H1 (cell line): Measurements from ENCODE around the gene TPSG1. TPM values are rescaled to one million over a fixed set of nuclear protein-coding genes. Genes with fewer than 3 reads are reported as not detected.

Experiments
- CTCF ChIA-PET: fragments of 300-600 bp; sonication (Branson Sonifier 250); formaldehyde crosslinking; loops from one replicate; lab custom pipeline; 2021; ENCODE audit not compliant: partially characterized antibody; lab: Charles Lee
- POLR2A ChIA-PET: fragments of 300-600 bp; sonication (Branson Sonifier 250); formaldehyde crosslinking; loops from one replicate; lab custom pipeline; 2021; ENCODE audit warnings: inconsistent platforms; ENCODE audit not compliant: partially characterized antibody; lab: Charles Lee
- DNase-seq, 2 experiments: peaks; one replicate each; pipeline versions ENCODE4 v3.0.0 to v3.0.0-alpha.2; 2010 to 2022; ENCODE audit warnings: low spot score in 2 of 2, low read depth in 1 of 2, mixed read lengths in 1 of 2
- FAIRE-seq: peaks from 2 replicates; lab custom pipeline; 2011; peaks lifted over from hg19 to GRCh38; lab: Jason Lieb, UNC
- H2AFZ ChIP-seq: 2 replicates; pipeline ENCODE4 v1.8.1; 2012; ENCODE audit warnings: low read length, inconsistent platforms
- H2AK5ac ChIP-seq: 2 replicates; pipeline ENCODE4 v1.6.1; 2013; ENCODE audit warnings: low read depth, low read length
- H2BK120ac ChIP-seq: replicated peaks from 2 replicates; pipeline ENCODE3; 2013; ENCODE audit warnings: low read depth, low read length, inconsistent platforms
- H2BK12ac ChIP-seq: 2 replicates; pipeline ENCODE4 v1.6.1; 2013; ENCODE audit warnings: low read depth, low read length
- H2BK15ac ChIP-seq: 2 replicates; pipeline ENCODE4 v1.6.1; 2013; ENCODE audit warnings: low read length
- H2BK20ac ChIP-seq: 2 replicates; pipeline ENCODE4 v1.6.1; 2013; ENCODE audit warnings: low read length
- H2BK5ac ChIP-seq: 2 replicates; pipeline ENCODE4 v1.6.1; 2013; ENCODE audit warnings: low read depth, low read length
- H3K14ac ChIP-seq: 2 replicates; pipeline ENCODE4 v1.6.1; 2013; ENCODE audit warnings: inconsistent platforms; ENCODE audit not compliant: insufficient read length
- H3K18ac ChIP-seq: 2 replicates; pipeline ENCODE4 v1.6.1; 2013; ENCODE audit warnings: low read length; ENCODE audit errors: extremely low read depth
- H3K23ac ChIP-seq: 2 replicates; pipeline ENCODE4 v1.6.1; 2013; ENCODE audit warnings: inconsistent platforms; ENCODE audit not compliant: insufficient read length
- H3K23me2 ChIP-seq: 2 replicates; pipeline ENCODE4 v1.6.1; 2013; ENCODE audit warnings: low read depth, low read length
- H3K27ac ChIP-seq: 2 replicates; pipeline ENCODE4 v1.6.1; 2011; ENCODE audit warnings: low read depth, low read length, inconsistent platforms
- H3K27me3 ChIP-seq, 4 experiments: replicated peaks in 1 of 4; 1 replicate in 1 of 4; 2 replicates in 3 of 4; pipeline versions ENCODE4 v1.6.1 to v1.8.1; 2011 to 2013; ENCODE audit warnings: low read length in 3 of 4, mild to moderate bottlenecking in 3 of 4, inconsistent platforms in 2 of 4, mixed read lengths in 2 of 4, moderate library complexity in 1 of 4; ENCODE audit not compliant: control insufficient read depth in 3 of 4, insufficient read depth in 3 of 4; ENCODE audit errors: extremely low read depth in 1 of 4
- H3K36me3 ChIP-seq, 4 experiments: 2 replicates each; pipeline versions ENCODE4 v1.6.1 to v1.8.1; 2011 to 2013; ENCODE audit warnings: mild to moderate bottlenecking in 4 of 4, low read length in 3 of 4, moderate library complexity in 2 of 4, control low read depth in 1 of 4, inconsistent platforms in 1 of 4; ENCODE audit not compliant: insufficient read depth in 4 of 4, control insufficient read depth in 2 of 4
- H3K4ac ChIP-seq: replicated peaks from 2 replicates; pipeline ENCODE3; 2013; ENCODE audit warnings: low read length, low read depth, mixed read lengths, inconsistent platforms; ENCODE audit not compliant: insufficient read length
- H3K4me1 ChIP-seq, 4 experiments: replicated peaks in 1 of 4; 1 replicate in 1 of 4; 2 replicates in 3 of 4; pipeline versions ENCODE4 v1.6.1 to v1.8.1; 2011 to 2013; ENCODE audit warnings: low read length in 3 of 4, inconsistent platforms in 2 of 4, mixed read lengths in 1 of 4; ENCODE audit not compliant: insufficient read depth in 4 of 4, control insufficient read depth in 3 of 4
- H3K4me2 ChIP-seq, 2 experiments: 2 replicates each; pipeline versions ENCODE4 v1.6.1 to v1.8.1; 2011 to 2013; ENCODE audit warnings: low read depth in 2 of 2, low read length in 2 of 2, control low read depth in 1 of 2, inconsistent platforms in 1 of 2, mild to moderate bottlenecking in 1 of 2; ENCODE audit not compliant: insufficient read depth in 1 of 2
- H3K4me3 ChIP-seq, 4 experiments: fragments of 200-600, 300-600 bp in 1 of 4; sonication (generic), shearing (Covaris generic), sonication (Bioruptor Twin) in 1 of 4; 2 replicates each; pipeline versions ENCODE4 v1.5.1 to v1.8.1; 2011 to 2016; ENCODE audit warnings: low read length in 4 of 4, low read depth in 3 of 4, control low read depth in 2 of 4, inconsistent platforms in 2 of 4, mild to moderate bottlenecking in 2 of 4, mixed read lengths in 1 of 4, moderate library complexity in 1 of 4; ENCODE audit not compliant: insufficient read depth in 2 of 4; ENCODE audit errors: extremely low read depth in 1 of 4
- H3K56ac ChIP-seq: replicated peaks from 2 replicates; pipeline ENCODE3; 2013; ENCODE audit warnings: low read depth, mild to moderate bottlenecking, mixed read lengths, low read length, inconsistent platforms; ENCODE audit not compliant: insufficient read length
- H3K79me1 ChIP-seq: 2 replicates; pipeline ENCODE4 v1.6.1; 2013; ENCODE audit warnings: low read depth, low read length, control low read depth
- H3K79me2 ChIP-seq, 2 experiments: 2 replicates each; pipeline versions ENCODE4 v1.6.1 to v1.8.1; 2012 to 2013; ENCODE audit warnings: low read length in 2 of 2, mild to moderate bottlenecking in 2 of 2, inconsistent platforms in 1 of 2; ENCODE audit not compliant: insufficient read depth in 2 of 2, control insufficient read depth in 1 of 2
- H3K9ac ChIP-seq, 4 experiments: replicated peaks in 1 of 4; 1 replicate in 1 of 4; 2 replicates in 3 of 4; pipeline versions ENCODE4 v1.6.1 to v1.8.1; 2011 to 2013; ENCODE audit warnings: low read depth in 3 of 4, low read length in 3 of 4, control low read depth in 2 of 4, mild to moderate bottlenecking in 2 of 4, moderate library complexity in 2 of 4, inconsistent platforms in 1 of 4; ENCODE audit errors: extremely low read depth in 1 of 4
- H3K9me3 ChIP-seq, 2 experiments: 2 replicates each; pipeline versions ENCODE4 v1.6.1 to v1.8.1; 2012 to 2013; ENCODE audit warnings: mild to moderate bottlenecking in 2 of 2, moderate library complexity in 2 of 2, control low read depth in 1 of 2, inconsistent platforms in 1 of 2, low read depth in 1 of 2, low read length in 1 of 2, mixed read lengths in 1 of 2; ENCODE audit not compliant: insufficient read depth in 2 of 2
- H4K20me1 ChIP-seq, 2 experiments: replicated peaks in 1 of 2; 2 replicates each; pipeline versions ENCODE3 to v1.8.1; 2011 to 2013; ENCODE audit warnings: inconsistent platforms in 2 of 2, low read length in 2 of 2, mild to moderate bottlenecking in 1 of 2; ENCODE audit not compliant: insufficient read depth in 2 of 2, control insufficient read depth in 1 of 2
- H4K5ac ChIP-seq: 2 replicates; pipeline ENCODE4 v1.6.1; 2013; ENCODE audit warnings: low read length, low read depth, mixed read lengths, inconsistent platforms; ENCODE audit not compliant: insufficient read length
- H4K8ac ChIP-seq: 2 replicates; pipeline ENCODE4 v1.8.0; 2013; ENCODE audit warnings: mild to moderate bottlenecking, moderate library complexity, low read length, inconsistent platforms; ENCODE audit not compliant: insufficient read depth; ENCODE audit errors: extremely low read depth
- H4K91ac ChIP-seq: replicated peaks from 2 replicates; pipeline ENCODE3; 2013; ENCODE audit warnings: low read length, mixed read lengths, inconsistent platforms; ENCODE audit not compliant: insufficient read length
- CEBPB ChIP-seq: IDR thresholded peaks from 2 replicates; pipeline ENCODE4 v1.6.1; 2012; ENCODE audit warnings: low read depth, low read length
- JUND ChIP-seq: IDR thresholded peaks from 2 replicates; pipeline ENCODE4 v1.6.1; 2011; ENCODE audit warnings: mild to moderate bottlenecking, improper control_type of control experiment, low read length
- RBBP5 ChIP-seq: IDR thresholded peaks from 2 replicates; pipeline ENCODE4 v1.7.1; 2012; ENCODE audit warnings: low read depth, mild to moderate bottlenecking, inconsistent platforms, low read length, moderate library complexity, borderline replicate concordance
- SAP30 ChIP-seq: fragments of 300-600 bp; sonication (generic); IDR thresholded peaks from 2 replicates; pipeline ENCODE4 v1.7.1; 2012; ENCODE audit warnings: low read length, moderate library complexity, mild to moderate bottlenecking, inconsistent platforms; ENCODE audit not compliant: insufficient read depth, insufficient replicate concordance
- SRF ChIP-seq: IDR thresholded peaks from 2 replicates; pipeline ENCODE4 v1.6.1; 2011; ENCODE audit warnings: mild to moderate bottlenecking, low read depth, low read length, moderate library complexity
- TAF1 ChIP-seq: IDR thresholded peaks from 2 replicates; pipeline ENCODE4 v1.6.1; 2011; ENCODE audit warnings: mild to moderate bottlenecking, low read depth, low read length
- TCF12 ChIP-seq: IDR thresholded peaks from 2 replicates; pipeline ENCODE4 v1.6.1; 2011; ENCODE audit warnings: low read depth, mild to moderate bottlenecking, low read length
- ZNF274 ChIP-seq: IDR thresholded peaks from 2 replicates; pipeline ENCODE4 v1.7.0; 2012; ENCODE audit warnings: low read length, borderline replicate concordance; ENCODE audit errors: extremely low read depth
- WGBS, 2 experiments: shearing (Covaris generic) in 1 of 2; methylation state at CpG; one replicate each; pipeline versions ENCODE4 v1.1.6 to v1.1.7; 2013 to 2015; ENCODE audit warnings: low lambda C conversion rate in 2 of 2, mixed read lengths in 2 of 2, inconsistent platforms in 1 of 2, low coverage in 1 of 2, missing lambda C conversion rate in 1 of 2; ENCODE audit not compliant: insufficient replicate concordance in 2 of 2, insufficient coverage in 1 of 2, insufficient read length in 1 of 2; ENCODE audit errors: extremely low coverage in 1 of 2, missing lambda C conversion rate in 1 of 2; 5-methylcytosine and 5-hydroxymethylcytosine counted together
- polyA plus RNA-seq, 7 experiments: library from polyadenylated mRNA; depleted of rRNA in 3 of 7; stranded (reverse) in 5 of 7; unstranded in 2 of 7; fragments of >200 nt in 5 of 7; fragments of 200-250 nt in 2 of 7; gene quantifications; 1 replicate in 5 of 7; 2 replicates in 1 of 7; 4 replicates in 1 of 7; pipeline versions ENCODE4 v1.2.1 to v1.2.3, GENCODE V29; 2011 to 2013; ENCODE audit warnings: missing spikeins in 2 of 7, mixed read lengths in 2 of 7
- total RNA-seq: library from RNA; stranded (reverse); fragmentation: NEBNext Ultra II Directional; extraction: Animal tissue kit (Norgen Biotek cat#: 25700); gene quantifications from 2 replicates; pipeline ENCODE4 v1.2.1, GENCODE V29; 2021
- TF ChIP-seq, protein P1 (sequence below): IDR thresholded peaks from 2 replicates; pipeline ENCODE4 v1.6.1; 2012; ENCODE audit warnings: low read length, inconsistent platforms

The TPSG1 gene
- total and polyA plus RNA-seq, 2 of the 8 experiments (the other 6 are each of a cell fraction or from before 2014, with no cell fraction given), result not detected

DNA sequence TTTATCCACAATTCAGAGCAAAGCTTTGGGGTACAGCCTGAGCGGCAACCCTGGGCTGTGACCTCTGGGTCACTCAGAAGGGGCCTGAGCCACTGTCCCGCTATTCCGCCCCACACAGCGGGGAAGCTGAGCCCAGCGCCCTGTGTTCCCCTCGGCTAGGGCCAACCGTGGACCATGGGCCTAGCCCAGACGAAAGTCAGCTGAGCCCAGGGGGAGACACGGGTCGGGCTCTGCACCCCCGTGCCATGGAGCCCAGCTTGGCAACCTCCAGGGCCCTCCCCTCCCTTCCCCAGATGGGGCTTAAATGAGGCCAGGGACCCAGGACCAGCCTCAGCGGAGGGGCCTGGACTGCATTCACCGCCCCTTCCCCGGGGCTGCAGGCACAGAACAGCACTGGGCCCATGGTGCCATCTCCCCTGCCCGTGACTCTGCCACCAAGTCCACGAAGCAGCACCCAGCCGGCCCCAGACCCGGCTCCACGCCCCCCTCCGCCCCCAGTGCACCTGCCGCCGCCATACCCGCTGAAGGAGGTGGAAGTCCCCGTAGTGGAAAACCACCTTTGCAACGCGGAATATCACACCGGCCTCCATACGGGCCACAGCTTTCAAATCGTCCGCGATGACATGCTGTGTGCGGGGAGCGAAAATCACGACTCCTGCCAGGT, 32.6 kb upstream of the TPSG1 start:
- H3K14ac ChIP-seq, result no peak overlapping the region
- H3K36me3 ChIP-seq, result no peaks in the 10 kb centered on the region
- H4K8ac ChIP-seq, result no peak overlapping the region; the same call in 1 of the 2 replicates
- H2BK15ac ChIP-seq, result no peak overlapping the region; the same call in 1 of the 2 replicates
- peaks cover 0 to 11% (median 8%) of the 10 kb centered on the region in 4 experiments; a peak in 6 of 7 replicates for H3K4me1 ChIP-seq
- TF ChIP-seq ZNF274 (no peak), TAF1 (no peak), RBBP5 (no peak), CEBPB (no peak), SRF (no peak), SAP30 (no peak), JUND (no peak), TCF12 (no peak)
- TF ChIP-seq, protein P1, sequence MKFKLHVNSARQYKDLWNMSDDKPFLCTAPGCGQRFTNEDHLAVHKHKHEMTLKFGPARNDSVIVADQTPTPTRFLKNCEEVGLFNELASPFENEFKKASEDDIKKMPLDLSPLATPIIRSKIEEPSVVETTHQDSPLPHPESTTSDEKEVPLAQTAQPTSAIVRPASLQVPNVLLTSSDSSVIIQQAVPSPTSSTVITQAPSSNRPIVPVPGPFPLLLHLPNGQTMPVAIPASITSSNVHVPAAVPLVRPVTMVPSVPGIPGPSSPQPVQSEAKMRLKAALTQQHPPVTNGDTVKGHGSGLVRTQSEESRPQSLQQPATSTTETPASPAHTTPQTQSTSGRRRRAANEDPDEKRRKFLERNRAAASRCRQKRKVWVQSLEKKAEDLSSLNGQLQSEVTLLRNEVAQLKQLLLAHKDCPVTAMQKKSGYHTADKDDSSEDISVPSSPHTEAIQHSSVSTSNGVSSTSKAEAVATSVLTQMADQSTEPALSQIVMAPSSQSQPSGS, result no peak
- H2BK12ac ChIP-seq, result no peak overlapping the region; the same call in 1 of the 2 replicates
- no peak overlapping the region for H3K9ac ChIP-seq
- ChIA-PET POLR2A (interaction anchor here (0.8 kb wide), 1 partner anchor 19 kb away, joined by 3 read pairs; no protein-coding TSS in a partner anchor), CTCF (interaction anchor here (0.6 to 1.5 kb wide), 2 partner anchors 29 to 62 kb away, joined by 3 read pairs; no protein-coding TSS in a partner anchor)
- H3K79me2 ChIP-seq, result no peaks in the 10 kb centered on the region
- H3K23ac ChIP-seq, result no peak overlapping the region
- H4K20me1 ChIP-seq, result no peaks in the 10 kb centered on the region
- H3K4ac ChIP-seq, result no peak overlapping the region
- no peak overlapping the region for H2BK120ac ChIP-seq
- peaks cover 0 to 28% (median 12%) of the 10 kb centered on the region in 4 experiments; a peak in 5 of 7 replicates for H3K27me3 ChIP-seq
- FAIRE-seq, result no peak
- H3K9me3 ChIP-seq, result no peaks in the 10 kb centered on the region
- H3K23me2 ChIP-seq, result no peaks in the 10 kb centered on the region
- WGBS, 2 experiments, result 91% methylated on average over 24 of the region's 34 CpGs; no CpG with 5 or more reads in 1 of the 2 experiments
- no peak overlapping the region for H4K5ac ChIP-seq
- H3K4me3 ChIP-seq, result no peak overlapping the region
- no peak overlapping the region for H2BK5ac ChIP-seq
- H2BK20ac ChIP-seq, result no peak overlapping the region
- no peak overlapping the region for H2AK5ac ChIP-seq
- no peak overlapping the region for H3K18ac ChIP-seq
- H4K91ac ChIP-seq, result no peak overlapping the region
- DNase-seq, result no peak
- no peak overlapping the region for H3K56ac ChIP-seq
- H3K27ac ChIP-seq, result no peak overlapping the region
- H3K4me2 ChIP-seq, result no peak overlapping the region
- no peak overlapping the region for H2AFZ ChIP-seq
- H3K79me1 ChIP-seq, result no peaks in the 10 kb centered on the region
